HCT116 (cell line): ENCODE results near the gene NIF3L1. TPM values are rescaled to one million over a fixed set of nuclear protein-coding genes. Genes with fewer than 3 reads are reported as not detected.
A peak's percentile ranks its signal among the peaks of the same experiment; 100 is the strongest.

Source experiments
- ATAC-seq: fragments of 200-7000 bp; cut with Tn5 transposase; 2 replicates; pipeline ENCODE4 v1.9.1; 2020; ENCODE audit warnings: mild to moderate bottlenecking, moderate library complexity
- Bru-seq: library from RNA; stranded (reverse); fragments of 400-500 nt; gene quantifications from one replicate; lab custom pipeline; 2021; lab: Mats Ljungman, UMichigan
- BruChase-seq, 2 experiments: library from RNA; stranded (reverse); fragments of 400-500 nt; gene quantifications; one replicate each; lab custom pipeline; 2021; lab: Mats Ljungman, UMichigan
- BruUV-seq: library from RNA; stranded (reverse); fragments of 400-500 nt; replicated peaks from 2 replicates; lab custom pipeline; 2021; lab: Mats Ljungman, UMichigan
- CTCF ChIA-PET: fragments of 300-600 bp; sonication (Branson Sonifier 250); formaldehyde crosslinking; loops from one replicate; lab custom pipeline; 2021; ENCODE audit warnings: antibody characterized with exemption; lab: Charles Lee
- POLR2A ChIA-PET: fragments of 300-600, 350-600 bp; sonication (Branson Sonifier 250); formaldehyde crosslinking; loops from one replicate; lab custom pipeline; 2021; ENCODE audit warnings: antibody characterized with exemption; lab: Charles Lee
- RAD21 ChIA-PET, 2 experiments: fragments of 300-600 bp; sonication (Branson Sonifier 250); formaldehyde crosslinking; loops; one replicate each; lab custom pipeline; 2023; ENCODE audit warnings: low total read pairs in 2 of 2; ENCODE audit not compliant: uncharacterized antibody in 2 of 2, unreplicated experiment in 2 of 2, low non-redundant PET in 1 of 2; lab: Charles Lee
- DNase-seq: peaks from one replicate; pipeline ENCODE4 v3.0.0-alpha.2; 2010; ENCODE audit warnings: low read depth, low spot score
- H2AFZ ChIP-seq: fragments of 200-600 bp; shearing (Covaris generic), sonication (generic); 2 replicates; pipeline ENCODE4 v1.6.1; 2017; ENCODE audit warnings: low read depth, mixed run types, mixed read lengths, antibody characterized with exemption, low read length; ENCODE audit not compliant: poor library complexity, severe bottlenecking
- H3K27ac ChIP-seq: 2 replicates; pipeline ENCODE4 v1.5.1; 2012; ENCODE audit warnings: low read depth, low read length
- H3K27me3 ChIP-seq: fragments of 200-600 bp; sonication (generic); 2 replicates; pipeline ENCODE4 v1.6.1; 2016; ENCODE audit warnings: mixed run types, low read length, mixed read lengths; ENCODE audit not compliant: insufficient read depth
- H3K36me3 ChIP-seq, 2 experiments: fragments of 200-500 bp in 1 of 2; fragments of 200-600 bp in 1 of 2; sonication (Bioruptor generic) in 1 of 2; sonication (generic) in 1 of 2; 2 replicates each; pipeline versions ENCODE4 v1.5.1 to v1.6.1; 2014 to 2016; ENCODE audit warnings: low read length in 2 of 2, inconsistent platforms in 1 of 2, mixed read lengths in 1 of 2, mixed run types in 1 of 2; ENCODE audit not compliant: insufficient read depth in 2 of 2, control insufficient read depth in 1 of 2
- H3K4me1 ChIP-seq, 2 experiments: fragments of 200-600 bp in 1 of 2; sonication (generic) in 1 of 2; 2 replicates each; pipeline versions ENCODE4 v1.5.1 to v1.6.1; 2012 to 2017; ENCODE audit warnings: low read length in 2 of 2, inconsistent platforms in 1 of 2, mild to moderate bottlenecking in 1 of 2, mixed read lengths in 1 of 2, mixed run types in 1 of 2, moderate library complexity in 1 of 2; ENCODE audit not compliant: insufficient read depth in 2 of 2, control insufficient read depth in 1 of 2
- H3K4me2 ChIP-seq: fragments of 200-600 bp; sonication (generic); 2 replicates; pipeline ENCODE4 v1.6.1; 2017; ENCODE audit warnings: mixed run types, low read length, mixed read lengths
- H3K4me3 ChIP-seq, 2 experiments: fragments of 200-600 bp in 1 of 2; sonication (generic) in 1 of 2; replicated peaks in 1 of 2; 2 replicates each; pipeline ENCODE4 v1.5.1; 2011 to 2016; ENCODE audit warnings: low read length in 2 of 2, control low read depth in 1 of 2, low read depth in 1 of 2, mild to moderate bottlenecking in 1 of 2, mixed read lengths in 1 of 2, mixed run types in 1 of 2
- H3K79me2 ChIP-seq: fragments of 200-600 bp; sonication (generic); 2 replicates; pipeline ENCODE4 v1.6.1; 2017; ENCODE audit warnings: mild to moderate bottlenecking, mixed run types, low read length, moderate library complexity, mixed read lengths; ENCODE audit not compliant: insufficient read depth
- H3K9ac ChIP-seq: fragments of 200-600 bp; sonication (generic); 2 replicates; pipeline ENCODE4 v1.6.1; 2016; ENCODE audit warnings: low read length, mixed read lengths
- H3K9me2 ChIP-seq: fragments of 200-600 bp; sonication (generic), shearing (Covaris generic); 2 replicates; pipeline ENCODE4 v1.6.1; 2017; ENCODE audit warnings: mixed run types, mild to moderate bottlenecking, moderate library complexity; ENCODE audit not compliant: insufficient read depth
- H3K9me3 ChIP-seq, 2 experiments: fragments of 200-500 bp in 1 of 2; fragments of 200-600 bp in 1 of 2; sonication (Bioruptor generic) in 1 of 2; sonication (generic) in 1 of 2; 2 replicates each; pipeline ENCODE4 v1.6.1; 2014 to 2017; ENCODE audit warnings: low read length in 2 of 2, mixed read lengths in 2 of 2, inconsistent platforms in 1 of 2, low read depth in 1 of 2, mild to moderate bottlenecking in 1 of 2, mixed run types in 1 of 2, moderate library complexity in 1 of 2; ENCODE audit not compliant: control insufficient read depth in 1 of 2, insufficient read depth in 1 of 2
- H4K20me1 ChIP-seq: fragments of 200-600 bp; sonication (generic), shearing (Covaris generic); 2 replicates; pipeline ENCODE4 v1.6.1; 2017; ENCODE audit warnings: mixed run types, mild to moderate bottlenecking, moderate library complexity; ENCODE audit not compliant: insufficient read depth
- CBX3 ChIP-seq: IDR thresholded peaks from 2 replicates; pipeline ENCODE4 v1.6.1; 2012; ENCODE audit warnings: low read depth
- CEBPB ChIP-seq: IDR thresholded peaks from 2 replicates; pipeline ENCODE4 v1.6.1; 2012; ENCODE audit warnings: low read depth
- EGR1 ChIP-seq: IDR thresholded peaks from 2 replicates; pipeline ENCODE4 v1.6.1; 2012; ENCODE audit warnings: low read depth
- ELF1 ChIP-seq: IDR thresholded peaks from 2 replicates; pipeline ENCODE4 v1.6.1; 2012; ENCODE audit warnings: low read depth, borderline replicate concordance
- POLR2A ChIP-seq: IDR thresholded peaks from 2 replicates; pipeline ENCODE4 v1.7.0; 2011; ENCODE audit warnings: borderline replicate concordance; ENCODE audit not compliant: insufficient read depth, insufficient read length; ENCODE audit errors: extremely low read depth
- POLR2AphosphoS5 ChIP-seq: IDR thresholded peaks from 2 replicates; pipeline ENCODE4 v1.6.1; 2011; ENCODE audit warnings: mild to moderate bottlenecking, low read depth, low read length, moderate library complexity
- RAD21 ChIP-seq: IDR thresholded peaks from 2 replicates; pipeline ENCODE4 v1.6.1; 2012; ENCODE audit warnings: low read depth, mild to moderate bottlenecking
- SIN3A ChIP-seq: IDR thresholded peaks from 2 replicates; pipeline ENCODE4 v1.6.1; 2012; ENCODE audit warnings: low read depth
- SP1 ChIP-seq: IDR thresholded peaks from 2 replicates; pipeline ENCODE4 v1.6.1; 2012; ENCODE audit warnings: low read depth
- SRF ChIP-seq: IDR thresholded peaks from 2 replicates; pipeline ENCODE4 v1.6.1; 2012; ENCODE audit warnings: low read depth
- YY1 ChIP-seq: IDR thresholded peaks from 2 replicates; pipeline ENCODE4 v1.6.1; 2011; ENCODE audit warnings: low read length, low read depth, moderate library complexity, mild to moderate bottlenecking; ENCODE audit not compliant: insufficient replicate concordance; ENCODE audit errors: extremely low read depth
- ZFX ChIP-seq: fragments of 450-650 bp; IDR thresholded peaks from 2 replicates; pipeline ENCODE4 v1.6.1; 2017
- ZNF274 ChIP-seq: fragments of 200-500 bp; sonication (Bioruptor generic); IDR thresholded peaks from 2 replicates; pipeline ENCODE4 v1.6.1; 2014; ENCODE audit warnings: mild to moderate bottlenecking, low read depth, low read length, inconsistent platforms
- intact Hi-C: fragments of 100-400 bp; cut with micrococcal nuclease; formaldehyde crosslinking; loops from 2 replicates; pipeline ENCODE4 v1.10.0; 2022
- long read RNA-seq: library from polyadenylated mRNA; unstranded; transcript quantifications from one replicate; pipeline ENCODE4 v2.0.0, GENCODE V29; 2021; ENCODE audit not compliant: unreplicated experiment
- polyA plus RNA-seq: library from polyadenylated mRNA; unstranded; fragments of >200 nt; gene quantifications from 2 replicates; pipeline ENCODE4 v1.2.1, GENCODE V29; 2012; ENCODE audit warnings: missing spikeins
- total RNA-seq: library from RNA; stranded (reverse); gene quantifications from one replicate; pipeline ENCODE4 v1.2.1, GENCODE V29; 2021; ENCODE audit not compliant: unreplicated experiment
- TF ChIP-seq, protein P1 (sequence below): IDR thresholded peaks from 2 replicates; pipeline ENCODE4 v1.6.1; 2012
- TF ChIP-seq, protein P2 (sequence below), 3 experiments: fragments of 200-600 bp in 1 of 3; sonication (generic) in 1 of 3; IDR thresholded peaks in 2 of 3; conservative IDR thresholded peaks in 1 of 3; 2 replicates each; pipeline ENCODE4 v1.5.1; 2012 to 2017; ENCODE audit warnings: low read depth in 2 of 3, low read length in 2 of 3, antibody characterized with exemption in 1 of 3, borderline replicate concordance in 1 of 3, control low read depth in 1 of 3, mild to moderate bottlenecking in 1 of 3, mixed read lengths in 1 of 3, mixed run types in 1 of 3, moderate library complexity in 1 of 3; ENCODE audit not compliant: insufficient read depth in 1 of 3
- TF ChIP-seq, protein P3 (sequence below): IDR thresholded peaks from 2 replicates; pipeline ENCODE4 v1.6.1; 2011; ENCODE audit warnings: mild to moderate bottlenecking, low read length, moderate library complexity; ENCODE audit not compliant: insufficient replicate concordance; ENCODE audit errors: extremely low read depth

Gene NIF3L1, protein sequence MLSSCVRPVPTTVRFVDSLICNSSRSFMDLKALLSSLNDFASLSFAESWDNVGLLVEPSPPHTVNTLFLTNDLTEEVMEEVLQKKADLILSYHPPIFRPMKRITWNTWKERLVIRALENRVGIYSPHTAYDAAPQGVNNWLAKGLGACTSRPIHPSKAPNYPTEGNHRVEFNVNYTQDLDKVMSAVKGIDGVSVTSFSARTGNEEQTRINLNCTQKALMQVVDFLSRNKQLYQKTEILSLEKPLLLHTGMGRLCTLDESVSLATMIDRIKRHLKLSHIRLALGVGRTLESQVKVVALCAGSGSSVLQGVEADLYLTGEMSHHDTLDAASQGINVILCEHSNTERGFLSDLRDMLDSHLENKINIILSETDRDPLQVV
- total RNA-seq (44.7 TPM), Bru-seq, nascent RNA (percentile 86 among the genes with signal in this experiment), BruChase-seq, experiment 1, labeled RNA remaining after a 6-hour chase (percentile 81 among the genes with signal in this experiment), BruChase-seq, experiment 2, labeled RNA remaining after a 2-hour chase (percentile 85 among the genes with signal in this experiment)
- 34.9 and 40.0 TPM in 2 replicates for polyA plus RNA-seq
- long read RNA-seq, partial matches to known transcripts = 6 of 40 reads
- long read RNA-seq, other reads (novel, unspliced or antisense) = 27 of 40 reads

DNA sequence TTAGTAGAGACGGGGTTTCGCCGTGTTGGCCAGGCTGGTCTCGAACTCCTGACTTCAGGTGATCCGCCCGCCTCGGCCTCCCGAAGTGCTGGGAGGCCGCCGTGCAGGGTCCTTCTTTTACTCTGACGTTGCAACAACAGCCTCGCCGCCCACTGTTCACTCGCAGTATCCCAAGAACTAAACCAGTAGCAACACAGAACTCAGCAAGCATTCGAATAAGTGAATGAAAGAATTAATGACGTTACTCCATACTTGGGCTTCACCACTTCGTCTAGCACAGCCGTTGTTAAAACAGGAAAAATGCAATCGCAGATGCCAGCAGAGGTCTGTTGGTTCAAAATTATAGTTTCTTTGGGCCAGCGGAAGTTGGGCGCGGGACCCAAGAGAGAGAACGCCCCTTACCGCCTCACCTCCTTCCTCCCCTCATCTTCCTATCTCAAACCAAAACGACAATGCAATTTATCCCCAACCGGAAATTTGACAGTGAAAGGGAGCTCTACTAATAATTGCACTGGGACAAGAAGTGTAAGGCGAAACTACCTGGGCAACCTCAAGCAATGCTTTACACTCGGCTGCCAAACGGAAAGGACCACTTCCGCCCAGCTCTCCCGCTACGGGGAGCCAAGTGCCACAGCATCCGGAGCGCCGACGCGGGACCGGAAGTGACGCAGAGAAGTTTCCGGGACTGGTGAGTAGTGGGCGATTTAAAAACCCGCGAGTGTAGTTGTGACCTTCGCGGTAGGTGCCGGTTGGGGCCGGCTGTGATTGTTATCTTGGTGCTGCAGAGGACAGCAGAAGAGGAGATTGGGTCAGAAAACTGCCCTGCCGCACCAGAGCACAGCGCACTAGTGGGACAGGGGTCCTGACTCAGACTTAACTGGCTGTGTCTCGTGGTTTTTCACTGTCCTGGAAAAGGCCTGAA, at the start of gene NIF3L1, which contains the start of gene PPIL3:
Gene NIF3L1, plus strand, starts transcription at position 668 of the 922 bp plus-strand sequence. CDS start 2,573 bp downstream, outside the sequence.
Gene PPIL3, minus strand, starts transcription at position 374 of the 922 bp plus-strand sequence. CDS start 1,462 bp downstream, outside the sequence.
- intact Hi-C loops = loop anchor here (1.0 to 5.0 kb wide), 3 partner anchors 24 to 183 kb away; partner anchors contain the start of genes CLK1, HYCC2 and NDUFB3
- Histone ChIP-seq H3K36me3 (peaks cover 6% of the 10 kb centered on the region in 2 experiments), H3K27ac (peak within 1 kb of the TSS; percentile 94), H3K4me3 (peak within 1 kb of the TSS; percentile 63 to 73), H3K9me3 (no peaks in the 10 kb centered on the region), H3K9me2 (no peaks in the 10 kb centered on the region), H2AFZ (peak within 1 kb of the TSS; percentile 59), H3K27me3 (no peaks in the 10 kb centered on the region), H3K4me2 (peak within 1 kb of the TSS; percentile 81), H4K20me1 (no peaks in the 10 kb centered on the region), H3K79me2 (peaks cover 70% of the 10 kb centered on the region), H3K9ac (peak within 1 kb of the TSS; percentile 94), H3K4me1 (peaks cover 0 to 16% of the 10 kb centered on the region in 2 experiments; a peak in 3 of 4 replicates)
- POLR2A ChIA-PET = interaction anchor here (0.6 to 2.0 kb wide), 15 partner anchors 9 to 343 kb away, joined by 3 to 19 read pairs (median 4); partner anchors contain the start of gene CLK1
- ATAC-seq = peak; percentile 85
- CTCF ChIA-PET = interaction anchor here (1.3 to 2.0 kb wide), 5 partner anchors 12 to 343 kb away, joined by 4 to 7 read pairs (median 6); partner anchors contain the start of gene ORC2
- TSS peak; percentile 64 for BruUV-seq
- peak; percentile 87 for TF ChIP-seq SRF
- peak; percentile 76 for TF ChIP-seq YY1
- TF ChIP-seq SP1 = peak; percentile 82
- TF ChIP-seq ZFX = no peak; the same call in 1 of the 2 replicates
- TF ChIP-seq SIN3A = peak; percentile 80
- TF ChIP-seq ELF1 = peak; percentile 57; the same call in 1 of the 2 replicates
- no peak; the same call in 1 of the 2 replicates for TF ChIP-seq RAD21
- TF ChIP-seq ZNF274 = no peak
- TF ChIP-seq CEBPB = peak; percentile 58; the same call in 1 of the 2 replicates
- TF ChIP-seq, protein P1, sequence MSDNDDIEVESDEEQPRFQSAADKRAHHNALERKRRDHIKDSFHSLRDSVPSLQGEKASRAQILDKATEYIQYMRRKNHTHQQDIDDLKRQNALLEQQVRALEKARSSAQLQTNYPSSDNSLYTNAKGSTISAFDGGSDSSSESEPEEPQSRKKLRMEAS = peak; percentile 82
- TF ChIP-seq CBX3 = peak; percentile 90
- TF ChIP-seq, protein P2, sequence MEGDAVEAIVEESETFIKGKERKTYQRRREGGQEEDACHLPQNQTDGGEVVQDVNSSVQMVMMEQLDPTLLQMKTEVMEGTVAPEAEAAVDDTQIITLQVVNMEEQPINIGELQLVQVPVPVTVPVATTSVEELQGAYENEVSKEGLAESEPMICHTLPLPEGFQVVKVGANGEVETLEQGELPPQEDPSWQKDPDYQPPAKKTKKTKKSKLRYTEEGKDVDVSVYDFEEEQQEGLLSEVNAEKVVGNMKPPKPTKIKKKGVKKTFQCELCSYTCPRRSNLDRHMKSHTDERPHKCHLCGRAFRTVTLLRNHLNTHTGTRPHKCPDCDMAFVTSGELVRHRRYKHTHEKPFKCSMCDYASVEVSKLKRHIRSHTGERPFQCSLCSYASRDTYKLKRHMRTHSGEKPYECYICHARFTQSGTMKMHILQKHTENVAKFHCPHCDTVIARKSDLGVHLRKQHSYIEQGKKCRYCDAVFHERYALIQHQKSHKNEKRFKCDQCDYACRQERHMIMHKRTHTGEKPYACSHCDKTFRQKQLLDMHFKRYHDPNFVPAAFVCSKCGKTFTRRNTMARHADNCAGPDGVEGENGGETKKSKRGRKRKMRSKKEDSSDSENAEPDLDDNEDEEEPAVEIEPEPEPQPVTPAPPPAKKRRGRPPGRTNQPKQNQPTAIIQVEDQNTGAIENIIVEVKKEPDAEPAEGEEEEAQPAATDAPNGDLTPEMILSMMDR (IDR thresholded peaks at IDR 0.05 in 2 of 3, conservative IDR thresholded peaks at IDR 0.05 in 1 of 3; ENCODE audit: borderline replicate concordance in 1 of 3, insufficient read depth in 1 of 3, low read depth in 2 of 3, low read length in 2 of 3) = no peak
- peak; percentile 36 for TF ChIP-seq POLR2A
- TF ChIP-seq POLR2AphosphoS5 = no peak
- peak; percentile 53 for TF ChIP-seq EGR1
- TF ChIP-seq, protein P3, sequence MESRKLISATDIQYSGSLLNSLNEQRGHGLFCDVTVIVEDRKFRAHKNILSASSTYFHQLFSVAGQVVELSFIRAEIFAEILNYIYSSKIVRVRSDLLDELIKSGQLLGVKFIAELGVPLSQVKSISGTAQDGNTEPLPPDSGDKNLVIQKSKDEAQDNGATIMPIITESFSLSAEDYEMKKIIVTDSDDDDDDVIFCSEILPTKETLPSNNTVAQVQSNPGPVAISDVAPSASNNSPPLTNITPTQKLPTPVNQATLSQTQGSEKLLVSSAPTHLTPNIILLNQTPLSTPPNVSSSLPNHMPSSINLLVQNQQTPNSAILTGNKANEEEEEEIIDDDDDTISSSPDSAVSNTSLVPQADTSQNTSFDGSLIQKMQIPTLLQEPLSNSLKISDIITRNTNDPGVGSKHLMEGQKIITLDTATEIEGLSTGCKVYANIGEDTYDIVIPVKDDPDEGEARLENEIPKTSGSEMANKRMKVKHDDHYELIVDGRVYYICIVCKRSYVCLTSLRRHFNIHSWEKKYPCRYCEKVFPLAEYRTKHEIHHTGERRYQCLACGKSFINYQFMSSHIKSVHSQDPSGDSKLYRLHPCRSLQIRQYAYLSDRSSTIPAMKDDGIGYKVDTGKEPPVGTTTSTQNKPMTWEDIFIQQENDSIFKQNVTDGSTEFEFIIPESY = peak; percentile 85
- RAD21 ChIA-PET = interaction anchor here in 1 of 2 experiments (1.0 kb wide), 1 partner anchor 343 kb away, joined by 4 read pairs; no protein-coding TSS in a partner anchor
- peak; percentile 99 for DNase-seq
